HL-60 (cell line): ENCODE measurements around the gene TBX15.

Source experiments
- CTCF ChIP-seq: IDR thresholded peaks from one replicate; pipeline ENCODE4 v1.5.1; 2011; ENCODE audit warnings: low read length, control low read depth, inconsistent platforms; ENCODE audit not compliant: insufficient read depth
- REST ChIP-seq: IDR thresholded peaks from 2 replicates; pipeline ENCODE4 v1.6.1; 2012; ENCODE audit warnings: low read depth; ENCODE audit not compliant: insufficient replicate concordance

GRCh38 chr1:118981436-118981835 is 6.7 kb downstream of the TBX15 start:
- TF ChIP-seq CTCF (no peak), REST (no peak)
